GM12878 (cell line): ENCODE data around the gene TMED10. TPM values are rescaled to one million over a fixed set of nuclear protein-coding genes. Genes with fewer than 3 reads are reported as not detected.

Experiments used
- ATAC-seq: fragments of 200-7000 bp; cut with Tn5 transposase; 3 replicates; pipeline ENCODE4 v1.9.1; 2020; ENCODE audit warnings: mild to moderate bottlenecking, moderate library complexity
- BruUV-seq: library from RNA; stranded (reverse); fragments of 400-500 nt; replicated peaks from 2 replicates; lab custom pipeline; 2021; lab: Mats Ljungman, UMichigan
- CTCF ChIA-PET: fragments of 300-600 bp; sonication (Branson Sonifier 250); formaldehyde crosslinking; extraction: SDS; loops from one replicate; lab custom pipeline; 2021; ENCODE audit warnings: inconsistent platforms; lab: Yijun Ruan, JAX
- POLR2A ChIA-PET: fragments of 350-600 bp; formaldehyde crosslinking; extraction: SDS; loops from one replicate; lab custom pipeline; 2021; ENCODE audit warnings: inconsistent platforms; lab: Charles Lee
- RAD21 ChIA-PET: fragments of 300-600 bp; sonication (Branson Sonifier 250); formaldehyde crosslinking; loops from one replicate; lab custom pipeline; 2023; ENCODE audit warnings: antibody characterized with exemption; ENCODE audit not compliant: unreplicated experiment; lab: Charles Lee
- SMC1A ChIA-PET: fragments of 300-600 bp; sonication (Branson Sonifier 250); formaldehyde crosslinking; loops from one replicate; lab custom pipeline; 2023; ENCODE audit not compliant: unreplicated experiment, uncharacterized antibody; lab: Charles Lee
- DNase-seq: peaks from one replicate; pipeline ENCODE4 v3.0.0-alpha.2; 2011; ENCODE audit warnings: low read depth, low spot score
- FAIRE-seq: peaks from 3 replicates; lab custom pipeline; 2011; peaks lifted over from hg19 to GRCh38; lab: Jason Lieb, UNC
- H2AFZ ChIP-seq: 2 replicates; pipeline ENCODE4 v1.6.0; 2011; ENCODE audit warnings: low read depth, low read length, control low read depth; ENCODE audit not compliant: control insufficient read depth
- H3K27ac ChIP-seq: 2 replicates; pipeline ENCODE4 v1.5.1; 2011; ENCODE audit warnings: control low read depth; ENCODE audit not compliant: control insufficient read depth, insufficient read depth
- H3K27me3 ChIP-seq, 2 experiments: replicated peaks in 1 of 2; 2 replicates each; pipeline versions ENCODE4 v1.6.0 to v1.6.1; 2011; ENCODE audit warnings: low read length in 1 of 2; ENCODE audit not compliant: control insufficient read depth in 2 of 2, insufficient read depth in 2 of 2
- H3K36me3 ChIP-seq, 2 experiments: 2 replicates each; pipeline ENCODE4 v1.5.1; 2011; ENCODE audit warnings: low read length in 1 of 2; ENCODE audit not compliant: control insufficient read depth in 2 of 2, insufficient read depth in 2 of 2
- H3K4me1 ChIP-seq: 2 replicates; pipeline ENCODE4 v1.6.1; 2011; ENCODE audit warnings: mild to moderate bottlenecking, low read length, moderate library complexity, mixed read lengths; ENCODE audit not compliant: control insufficient read depth, insufficient read depth
- H3K4me2 ChIP-seq: 2 replicates; pipeline ENCODE4 v1.6.0; 2011; ENCODE audit warnings: control low read depth; ENCODE audit not compliant: control insufficient read depth, insufficient read depth
- H3K4me3 ChIP-seq: fragments of 200-600 bp; sonication (generic); 2 replicates; pipeline ENCODE4 v1.5.1; 2016
- H3K79me2 ChIP-seq: 2 replicates; pipeline ENCODE4 v1.6.0; 2011; ENCODE audit warnings: low read length; ENCODE audit not compliant: control insufficient read depth, insufficient read depth
- H3K9ac ChIP-seq: 2 replicates; pipeline ENCODE4 v1.8.0; 2011; ENCODE audit warnings: low read length, control low read depth, mixed read lengths; ENCODE audit not compliant: control insufficient read depth, insufficient read depth
- H3K9me3 ChIP-seq: replicated peaks from 3 replicates; pipeline ENCODE4 v1.5.1; 2011; ENCODE audit warnings: mild to moderate bottlenecking, low read length; ENCODE audit not compliant: control insufficient read depth, insufficient read depth
- H4K20me1 ChIP-seq: 2 replicates; pipeline ENCODE4 v1.6.0; 2011; ENCODE audit not compliant: control insufficient read depth, insufficient read depth
- KLF5 ChIP-seq: fragments of 450-650 bp; IDR thresholded peaks from 2 replicates; pipeline ENCODE4 v1.6.1; 2014; ENCODE audit warnings: mild to moderate bottlenecking; ENCODE audit not compliant: partially characterized antibody
- MEF2A ChIP-seq: IDR thresholded peaks from 2 replicates; pipeline ENCODE4 v1.6.1; 2011; ENCODE audit warnings: low read depth, mild to moderate bottlenecking, low read length, moderate library complexity; ENCODE audit not compliant: insufficient read depth
- MTA3 ChIP-seq: IDR thresholded peaks from 2 replicates; pipeline ENCODE4 v1.6.1; 2012; ENCODE audit warnings: low read length, inconsistent platforms, borderline replicate concordance
- SRF ChIP-seq, 2 experiments: IDR thresholded peaks; 2 replicates each; pipeline ENCODE4 v1.6.1; 2011; ENCODE audit warnings: low read depth in 2 of 2, low read length in 2 of 2, mild to moderate bottlenecking in 1 of 2, moderate library complexity in 1 of 2
- ZNF207 ChIP-seq: fragments of 450-650 bp; IDR thresholded peaks from 2 replicates; pipeline ENCODE4 v1.6.1; 2014; ENCODE audit warnings: antibody characterized with exemption, mild to moderate bottlenecking, borderline replicate concordance
- ZNF274 ChIP-seq: IDR thresholded peaks from one replicate; pipeline ENCODE4 v1.8.0; 2011; ENCODE audit not compliant: insufficient read length, insufficient read depth
- WGBS: methylation state at CpG from one replicate; pipeline ENCODE4 v1.1.6; 2016; ENCODE audit warnings: low lambda C conversion rate; ENCODE audit not compliant: insufficient replicate concordance, insufficient coverage; ENCODE audit errors: missing lambda C conversion rate; 5-methylcytosine and 5-hydroxymethylcytosine counted together
- in situ Hi-C: fragments of 300-500 bp; cut with MboI; formaldehyde crosslinking; loops from 9 replicates; pipeline ENCODE4 v1.14.3; 2018; ENCODE audit warnings: mixed read lengths
- intact Hi-C: fragments of 100-400 bp; cut with micrococcal nuclease; formaldehyde crosslinking; loops from one replicate; pipeline ENCODE4 v1.14.2; 2022; ENCODE audit not compliant: unreplicated experiment
- polyA plus RNA-seq, 11 experiments: library from polyadenylated mRNA; depleted of rRNA in 4 of 11; unstranded in 6 of 11; stranded (reverse) in 5 of 11; fragments of >200 nt; fragmentation: Nextera tagmentation in 4 of 11; fragmentation: Illumina TruSeq in 1 of 11; extraction: Ambion mirVana in 4 of 11; extraction: Trizol in 1 of 11; gene quantifications; 1 replicate in 1 of 11; 2 replicates in 10 of 11; pipeline versions ENCODE4 v1.2.1 to v1.2.3, GENCODE V29; 2011 to 2016; ENCODE audit warnings: inconsistent platforms in 2 of 11, missing spikeins in 2 of 11, low read depth in 1 of 11
- total RNA-seq, 4 experiments: library from RNA; depleted of rRNA in 3 of 4; stranded (reverse); fragments of >200 nt in 3 of 4; fragmentation: Illumina TruSeq in 1 of 4; extraction: Trizol in 1 of 4; gene quantifications; 2 replicates each; pipeline versions ENCODE4 v1.2.1 to v1.2.3, GENCODE V29; 2013 to 2021
- TF ChIP-seq, protein P1 (sequence below): fragments of 450-650 bp; IDR thresholded peaks from 2 replicates; pipeline ENCODE4 v1.6.1; 2016; ENCODE audit warnings: mild to moderate bottlenecking, moderate library complexity, borderline replicate concordance

The TMED10 gene
- total and polyA plus RNA-seq, 10 of the 15 experiments (the other 5 are each of a cell fraction or from before 2014, with no cell fraction given) = 99.8 to 270 (median 180) TPM

DNA sequence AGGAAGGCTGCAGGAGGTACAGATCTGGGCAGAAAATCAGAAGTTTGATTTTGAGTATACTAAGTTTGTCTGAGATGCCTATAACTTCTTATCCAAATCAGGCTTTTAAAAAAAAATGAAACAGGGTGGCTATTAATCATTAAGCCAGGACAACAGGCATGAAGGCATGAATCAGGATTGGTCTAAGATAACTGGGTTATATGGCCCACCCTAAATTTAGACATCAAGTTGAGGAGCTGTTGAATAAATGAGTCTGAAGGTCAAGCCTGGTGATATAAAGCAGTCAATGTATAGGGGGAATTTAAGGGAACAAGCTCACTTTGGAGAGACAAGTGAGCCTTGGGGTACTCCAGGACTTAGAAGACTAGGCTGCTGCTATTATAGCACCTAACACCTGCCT lies 78.2 kb downstream of the TMED10 start (continued):
- TF ChIP-seq ZNF207 = no peak
- TF ChIP-seq, all 136 proteins: peak for 0

DNA sequence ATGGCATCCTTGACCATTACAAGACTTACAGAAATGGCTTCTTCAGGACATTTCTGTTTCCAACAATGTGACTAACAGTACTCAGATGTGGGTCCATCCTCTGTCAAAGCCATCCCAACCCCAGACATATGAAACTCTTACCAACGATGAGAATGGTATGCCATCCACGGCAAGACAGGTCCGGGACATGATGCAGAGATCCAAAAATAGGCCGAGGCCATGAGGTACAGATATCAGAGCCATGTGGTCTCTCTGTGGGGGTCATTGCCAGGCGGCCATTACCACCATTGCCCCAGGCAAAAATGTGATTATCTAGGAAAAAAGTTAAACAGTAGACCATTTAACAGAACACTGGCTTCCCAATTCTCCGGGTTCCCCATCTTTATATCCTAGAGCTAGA lies 79.5 kb downstream of the TMED10 start:
- intact Hi-C loops (no loop called here), in situ Hi-C loops (no loop called here)
- CTCF ChIA-PET = interaction anchor here (1.9 kb wide), 1 partner anchor 8 kb away, joined by 6 read pairs; no protein-coding TSS in a partner anchor
- Histone ChIP-seq H3K27me3 (no peaks in the 10 kb centered on the region), H3K9ac (no peak overlapping the region), H3K4me3 (no peak overlapping the region), H3K36me3 (peaks cover 0 to 10% of the 10 kb centered on the region in 2 experiments; a peak in 3 of 4 replicates), H3K9me3 (no peaks in the 10 kb centered on the region), H3K79me2 (no peaks in the 10 kb centered on the region), H3K4me2 (no peak overlapping the region), H4K20me1 (no peaks in the 10 kb centered on the region; the same call in 1 of the 2 replicates), H3K4me1 (no peaks in the 10 kb centered on the region), H2AFZ (no peak overlapping the region), H3K27ac (no peak overlapping the region)
- POLR2A ChIA-PET = no interaction called here
- FAIRE-seq (no peak), ATAC-seq (no peak), DNase-seq (no peak)
- no TSS peak for BruUV-seq
- WGBS = 87% methylated on average over 6 of the region's 6 CpGs
- TF ChIP-seq, protein P1, sequence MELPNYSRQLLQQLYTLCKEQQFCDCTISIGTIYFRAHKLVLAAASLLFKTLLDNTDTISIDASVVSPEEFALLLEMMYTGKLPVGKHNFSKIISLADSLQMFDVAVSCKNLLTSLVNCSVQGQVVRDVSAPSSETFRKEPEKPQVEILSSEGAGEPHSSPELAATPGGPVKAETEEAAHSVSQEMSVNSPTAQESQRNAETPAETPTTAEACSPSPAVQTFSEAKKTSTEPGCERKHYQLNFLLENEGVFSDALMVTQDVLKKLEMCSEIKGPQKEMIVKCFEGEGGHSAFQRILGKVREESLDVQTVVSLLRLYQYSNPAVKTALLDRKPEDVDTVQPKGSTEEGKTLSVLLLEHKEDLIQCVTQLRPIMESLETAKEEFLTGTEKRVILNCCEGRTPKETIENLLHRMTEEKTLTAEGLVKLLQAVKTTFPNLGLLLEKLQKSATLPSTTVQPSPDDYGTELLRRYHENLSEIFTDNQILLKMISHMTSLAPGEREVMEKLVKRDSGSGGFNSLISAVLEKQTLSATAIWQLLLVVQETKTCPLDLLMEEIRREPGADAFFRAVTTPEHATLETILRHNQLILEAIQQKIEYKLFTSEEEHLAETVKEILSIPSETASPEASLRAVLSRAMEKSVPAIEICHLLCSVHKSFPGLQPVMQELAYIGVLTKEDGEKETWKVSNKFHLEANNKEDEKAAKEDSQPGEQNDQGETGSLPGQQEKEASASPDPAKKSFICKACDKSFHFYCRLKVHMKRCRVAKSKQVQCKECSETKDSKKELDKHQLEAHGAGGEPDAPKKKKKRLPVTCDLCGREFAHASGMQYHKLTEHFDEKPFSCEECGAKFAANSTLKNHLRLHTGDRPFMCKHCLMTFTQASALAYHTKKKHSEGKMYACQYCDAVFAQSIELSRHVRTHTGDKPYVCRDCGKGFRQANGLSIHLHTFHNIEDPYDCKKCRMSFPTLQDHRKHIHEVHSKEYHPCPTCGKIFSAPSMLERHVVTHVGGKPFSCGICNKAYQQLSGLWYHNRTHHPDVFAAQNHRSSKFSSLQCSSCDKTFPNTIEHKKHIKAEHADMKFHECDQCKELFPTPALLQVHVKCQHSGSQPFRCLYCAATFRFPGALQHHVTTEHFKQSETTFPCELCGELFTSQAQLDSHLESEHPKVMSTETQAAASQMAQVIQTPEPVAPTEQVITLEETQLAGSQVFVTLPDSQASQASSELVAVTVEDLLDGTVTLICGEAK = no peak
- TF ChIP-seq ZNF274 = no peak
- TF ChIP-seq MEF2A = no peak
- no peak for TF ChIP-seq KLF5
- TF ChIP-seq MTA3 = no peak
- no peak for TF ChIP-seq SRF (IDR thresholded peaks at IDR 0.05; ENCODE audit: low read depth in 2 of 2, low read length in 2 of 2)
- SMC1A ChIA-PET = interaction anchor here (1.0 kb wide), 1 partner anchor 9 kb away, joined by 3 read pairs; no protein-coding TSS in a partner anchor
- RAD21 ChIA-PET = no interaction called here
